Stomach (tissue), 9 donors: ENCODE results near the gene SLC44A1. TPM values are rescaled to one million over a fixed set of nuclear protein-coding genes. Genes with fewer than 3 reads are reported as not detected.

ENCODE experiments used
- DNase-seq, 2 donors: peaks; one replicate each; pipeline versions ENCODE4 v3.0.0 to v3.0.0-alpha.2; 2013 to 2019
- H3K27ac ChIP-seq, 5 donors: fragments of 200-600 bp in 4 of 5; sonication (generic) in 4 of 5; one replicate each; pipeline ENCODE4 v1.5.1; 2013 to 2019; ENCODE audit warnings: mild to moderate bottlenecking in 1 of 5, moderate library complexity in 1 of 5
- H3K27me3 ChIP-seq, 3 donors: fragments of 200-600 bp; sonication (generic); one replicate each; pipeline ENCODE4 v1.5.1; 2017 to 2019; ENCODE audit warnings: mixed run types in 1 of 3
- H3K36me3 ChIP-seq, 4 donors: fragments of 200-600 bp; sonication (generic); 1 replicate in 3 of 4; 2 replicates in 1 of 4; pipeline ENCODE4 v1.5.1; 2016 to 2019
- H3K4me1 ChIP-seq, 4 donors: fragments of 200-600 bp; sonication (generic); one replicate each; pipeline ENCODE4 v1.5.1; 2016 to 2019
- H3K4me3 ChIP-seq, 4 donors: fragments of 200-600 bp; sonication (generic) in 3 of 4; one replicate each; pipeline ENCODE4 v1.5.1; 2016 to 2019; ENCODE audit warnings: mild to moderate bottlenecking in 1 of 4
- H3K9me3 ChIP-seq, 4 donors: fragments of 200-600 bp; sonication (generic); one replicate each; pipeline ENCODE4 v1.5.1; 2016 to 2019
- CTCF ChIP-seq, 7 experiments: fragments of 450-650 bp in 4 of 7; fragments of 200-600 bp in 3 of 7; sonication (generic) in 3 of 7; IDR thresholded peaks; one replicate each; pipeline ENCODE4 v1.5.1; 2016 to 2019; ENCODE audit warnings: antibody characterized with exemption in 7 of 7, control low read depth in 2 of 7, mild to moderate bottlenecking in 1 of 7
- EP300 ChIP-seq: sonication (generic); formaldehyde crosslinking; IDR thresholded peaks from one replicate; pipeline ENCODE4 v1.6.1; 2017; ENCODE audit warnings: antibody characterized with exemption
- POLR2A ChIP-seq, 4 donors: fragments of 450-650 bp; IDR thresholded peaks; one replicate each; pipeline ENCODE4 v1.6.1; 2016; ENCODE audit warnings: antibody characterized with exemption in 4 of 4, control low read depth in 2 of 4, mild to moderate bottlenecking in 1 of 4, moderate library complexity in 1 of 4
- POLR2AphosphoS5 ChIP-seq, 3 donors: sonication (generic); formaldehyde crosslinking; IDR thresholded peaks; one replicate each; pipeline ENCODE4 v1.6.1; 2016; ENCODE audit warnings: antibody characterized with exemption in 3 of 3
- WGBS, 5 donors: extraction: QIAGEN DNeasy Blood & Tissue Kit in 3 of 5; methylation state at CpG; one replicate each; pipeline versions ENCODE4 v1.1.5 to v1.1.7; 2013 to 2018; 5-methylcytosine and 5-hydroxymethylcytosine counted together
- intact Hi-C: fragments of 100-400 bp; cut with DNase I; formaldehyde crosslinking; loops from one replicate; pipeline ENCODE4 v1.15.1; 2023; ENCODE audit warnings: low total_unique reads
- polyA plus RNA-seq, 3 donors: library from polyadenylated mRNA; stranded (reverse); fragments of 200-250 nt; gene quantifications; one replicate each; pipeline ENCODE4 v1.2.3, GENCODE V29; 2013
- total RNA-seq, 5 donors: library from RNA; depleted of rRNA; stranded (reverse); fragments of >200 nt; gene quantifications; one replicate each; pipeline versions ENCODE4 v1.1.0 to v1.2.3, GENCODE V29; 2014 to 2016
- donor health status: healthy with polysubstance abuse.
- donor health status: Bipolar disorder and iron deficiency.
- donor health status: healthy.

Gene SLC44A1
- total and polyA plus RNA-seq, 8 donors, result 5.7 to 82.8 (median 16.1) TPM

DNA sequence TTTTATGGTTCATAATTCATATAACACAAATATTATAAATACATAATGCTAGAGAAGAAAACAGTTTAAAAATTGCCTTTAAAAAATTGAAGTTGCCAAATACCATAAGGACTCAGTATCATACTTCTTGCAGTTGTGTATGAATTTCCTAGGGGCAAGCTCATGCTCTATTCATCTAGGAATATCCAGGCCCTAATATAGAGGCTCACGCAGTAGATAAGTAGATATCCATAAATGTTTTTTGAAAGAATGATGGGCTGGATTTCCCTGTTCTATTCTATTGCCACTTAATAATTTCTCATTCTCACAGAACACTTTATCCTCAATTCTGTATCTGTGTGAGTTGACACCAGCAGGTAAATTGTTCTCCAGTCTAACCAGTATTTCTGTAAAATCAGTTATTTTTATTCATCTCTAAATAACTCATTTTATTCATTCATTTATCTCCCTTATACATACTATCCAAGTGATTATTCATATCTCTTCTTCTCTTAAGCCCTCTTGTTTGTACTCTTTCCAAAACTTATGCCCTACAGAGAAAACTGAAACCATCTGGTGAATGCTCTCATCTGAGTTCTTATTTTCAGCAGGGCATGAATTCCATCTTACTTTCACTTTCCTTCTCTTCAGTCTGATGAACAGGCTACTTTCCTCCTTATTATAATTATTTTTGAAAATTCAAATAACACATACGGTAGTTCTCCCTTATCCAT, 97.1 kb downstream of the SLC44A1 start:
- Histone ChIP-seq H3K9me3 (no peaks in the 10 kb centered on the region), H3K36me3 (peaks cover 0 to 20% (median 17%) of the 10 kb centered on the region in 4 donors), H3K27me3 (no peaks in the 10 kb centered on the region), H3K4me3 (no peak overlapping the region), H3K4me1 (peaks cover 0 to 25% (median 15%) of the 10 kb centered on the region in 4 donors), H3K27ac (peak overlapping the region in 2 of 5 donors; percentile 9 to 10)
- 67 to 77% (median 71%) methylated on average over 2 of the region's 2 CpGs for WGBS, 5 donors
- intact Hi-C loops, result no loop called here
- DNase-seq, result peak in 1 of 2 donors; percentile 34
- no peak for TF ChIP-seq POLR2A (IDR thresholded peaks at IDR 0.05)
- no peak for TF ChIP-seq POLR2AphosphoS5 (IDR thresholded peaks at IDR 0.05)
- TF ChIP-seq CTCF (IDR thresholded peaks at IDR 0.05), result no peak
- TF ChIP-seq EP300, result no peak

GRCh38 chr9:105342147-105342505, 97.7 kb downstream of the SLC44A1 start:
- WGBS, 5 donors, result 87 to 89% (median 89%) methylated on average over 3 of the region's 3 CpGs
- TF ChIP-seq POLR2A (IDR thresholded peaks at IDR 0.05) (no peak), EP300 (no peak), POLR2AphosphoS5 (IDR thresholded peaks at IDR 0.05) (no peak), CTCF (IDR thresholded peaks at IDR 0.05) (no peak)
- peaks cover 0 to 30% (median 18%) of the 10 kb centered on the region in 4 donors for H3K4me1 ChIP-seq
- H3K9me3 ChIP-seq, result no peaks in the 10 kb centered on the region
- H3K27ac ChIP-seq, result peak overlapping the region in 2 of 5 donors; percentile 9 to 10
- H3K4me3 ChIP-seq, result no peak overlapping the region
- intact Hi-C loops, result no loop called here
- DNase-seq, result no peak
- peaks cover 0 to 14% (median 12%) of the 10 kb centered on the region in 4 donors for H3K36me3 ChIP-seq
- H3K27me3 ChIP-seq, result no peaks in the 10 kb centered on the region

- Histone ChIP-seq H3K4me3 (no peak overlapping the region), H3K27me3 (no peaks in the 10 kb centered on the region), H3K27ac (no peak overlapping the region), H3K36me3 (no peaks in the 10 kb centered on the region), H3K4me1 (peaks cover 0 to 31% (median 18%) of the 10 kb centered on the region in 4 donors), H3K9me3 (no peaks in the 10 kb centered on the region)
- no peak for DNase-seq
- no peak for TF ChIP-seq CTCF (IDR thresholded peaks at IDR 0.05)
- no peak for TF ChIP-seq EP300
- TF ChIP-seq POLR2A (IDR thresholded peaks at IDR 0.05), result no peak
- TF ChIP-seq POLR2AphosphoS5 (IDR thresholded peaks at IDR 0.05), result no peak
- intact Hi-C loops, result no loop called here
- WGBS, 5 donors, result 94 to 100% (median 98%) methylated on average over 2 of the region's 2 CpGs
Observed at GRCh38 chr9:105344283-105344682, 99.8 kb downstream of the SLC44A1 start.

DNA sequence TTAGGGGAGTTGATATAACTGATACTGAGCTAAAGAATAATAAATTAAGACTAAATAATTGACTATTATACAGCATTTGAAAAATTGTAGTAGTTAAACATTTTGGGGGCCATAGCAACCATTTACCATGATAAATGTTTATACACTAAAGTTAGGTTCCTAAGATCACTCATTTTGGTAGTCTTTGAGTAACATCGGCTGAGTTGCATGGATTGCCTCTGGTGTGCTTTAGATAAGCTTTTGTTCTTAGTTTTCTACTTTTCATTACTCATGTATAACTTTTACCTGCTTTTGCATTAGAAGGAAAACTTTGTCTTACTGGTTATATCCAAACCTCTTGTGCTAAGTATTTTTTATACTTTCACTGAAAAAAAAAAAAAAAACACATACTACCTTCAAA, 101.2 kb downstream of the SLC44A1 start:
- intact Hi-C loops, result no loop called here
- Histone ChIP-seq H3K36me3 (peaks cover 0 to 10% (median 2%) of the 10 kb centered on the region in 4 donors), H3K4me3 (no peak overlapping the region), H3K9me3 (no peaks in the 10 kb centered on the region), H3K27ac (no peak overlapping the region), H3K27me3 (no peaks in the 10 kb centered on the region), H3K4me1 (peaks cover 0 to 31% (median 18%) of the 10 kb centered on the region in 4 donors)
- TF ChIP-seq CTCF (IDR thresholded peaks at IDR 0.05) (no peak), POLR2A (IDR thresholded peaks at IDR 0.05) (no peak), EP300 (no peak), POLR2AphosphoS5 (IDR thresholded peaks at IDR 0.05) (no peak)
- WGBS, 5 donors, result 67 to 88% (median 77%) methylated on average over 1 of the region's 1 CpG
- no peak for DNase-seq
